HG02885 (cell line): ENCODE data around the gene VSNL1.
"Not testable (repeated sequence)": the region's sequence is repeated elsewhere in the genome, so short reads cannot be mapped to it uniquely, and the experiment has no call there.

Experiments used
- ATAC-seq: cut with Tn5 transposase; IDR thresholded peaks from one replicate; pipeline ENCODE4 v1.9.1; 2021; ENCODE audit warnings: mild to moderate bottlenecking; ENCODE audit not compliant: unreplicated experiment, poor library complexity

The VSNL1 gene

GRCh38 chr2:17540813-17541530, 476 bp downstream of the VSNL1 start:
- ATAC-seq = no peak

DNA sequence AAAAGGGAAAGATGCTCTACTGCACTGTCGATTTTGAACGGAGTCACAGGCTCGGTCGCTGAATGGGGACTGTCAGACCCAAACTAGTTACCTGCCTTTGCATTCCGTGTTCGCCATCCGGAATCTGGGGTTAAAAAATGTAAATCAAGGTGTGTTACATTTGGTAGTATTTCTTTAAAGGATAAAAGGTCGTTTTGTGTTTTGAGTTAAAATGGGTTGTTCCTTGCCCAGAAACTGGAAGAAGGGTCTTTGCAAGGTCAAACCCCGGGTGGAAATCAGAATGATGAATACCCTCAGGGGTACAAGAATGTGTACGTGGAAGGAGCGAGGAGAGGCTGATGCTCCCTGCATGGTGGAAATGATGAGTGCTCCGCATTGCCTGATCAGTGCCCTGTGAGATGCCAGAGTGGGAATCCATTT, 1.0 kb downstream of the VSNL1 start:
- ATAC-seq = no peak

DNA sequence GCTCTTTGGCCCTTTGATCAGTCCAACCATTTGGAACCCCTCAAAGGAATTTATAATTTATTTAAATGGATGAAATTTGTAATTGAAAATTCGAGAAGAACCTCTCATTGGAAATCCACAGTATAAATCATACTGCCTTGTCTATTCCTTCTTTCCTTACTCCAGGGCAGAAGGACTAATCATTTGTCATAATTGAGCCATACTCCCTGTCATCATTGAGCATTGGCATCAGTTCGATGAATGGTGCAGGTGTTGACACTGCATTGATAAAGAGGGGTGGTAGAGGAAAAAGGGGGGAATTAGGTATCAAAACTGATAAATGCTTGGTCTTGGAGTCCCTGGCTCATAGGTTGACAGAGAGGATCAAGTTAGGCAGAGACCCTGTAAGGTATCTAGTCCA, 2.0 kb downstream of the VSNL1 start:
- no peak for ATAC-seq

- no peak for ATAC-seq
Measured at GRCh38 chr2:17543131-17543660, 2.7 kb downstream of the VSNL1 start.

DNA sequence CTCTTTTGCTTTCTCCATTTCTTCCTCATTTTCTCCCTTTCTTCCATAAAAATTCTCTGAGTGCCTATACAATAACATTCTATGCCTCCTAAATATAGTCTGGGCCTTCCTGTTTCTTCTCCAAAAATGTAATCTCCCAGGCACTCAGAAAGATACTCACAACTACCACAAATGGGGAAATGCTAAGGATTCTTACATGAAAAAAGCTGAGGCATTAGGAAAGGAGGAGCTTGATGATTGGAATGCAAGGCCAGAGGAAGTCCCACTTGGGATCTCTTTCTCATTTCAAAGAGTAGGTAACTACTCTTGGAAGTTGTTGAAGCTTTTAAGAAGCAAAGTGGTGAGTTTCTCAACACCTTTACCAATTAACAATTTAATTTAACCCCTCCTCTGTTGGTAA, 3.4 kb downstream of the VSNL1 start:
- no peak for ATAC-seq

- ATAC-seq = no peak
Measured at GRCh38 chr2:17544256-17544655, 3.8 kb downstream of the VSNL1 start.

DNA sequence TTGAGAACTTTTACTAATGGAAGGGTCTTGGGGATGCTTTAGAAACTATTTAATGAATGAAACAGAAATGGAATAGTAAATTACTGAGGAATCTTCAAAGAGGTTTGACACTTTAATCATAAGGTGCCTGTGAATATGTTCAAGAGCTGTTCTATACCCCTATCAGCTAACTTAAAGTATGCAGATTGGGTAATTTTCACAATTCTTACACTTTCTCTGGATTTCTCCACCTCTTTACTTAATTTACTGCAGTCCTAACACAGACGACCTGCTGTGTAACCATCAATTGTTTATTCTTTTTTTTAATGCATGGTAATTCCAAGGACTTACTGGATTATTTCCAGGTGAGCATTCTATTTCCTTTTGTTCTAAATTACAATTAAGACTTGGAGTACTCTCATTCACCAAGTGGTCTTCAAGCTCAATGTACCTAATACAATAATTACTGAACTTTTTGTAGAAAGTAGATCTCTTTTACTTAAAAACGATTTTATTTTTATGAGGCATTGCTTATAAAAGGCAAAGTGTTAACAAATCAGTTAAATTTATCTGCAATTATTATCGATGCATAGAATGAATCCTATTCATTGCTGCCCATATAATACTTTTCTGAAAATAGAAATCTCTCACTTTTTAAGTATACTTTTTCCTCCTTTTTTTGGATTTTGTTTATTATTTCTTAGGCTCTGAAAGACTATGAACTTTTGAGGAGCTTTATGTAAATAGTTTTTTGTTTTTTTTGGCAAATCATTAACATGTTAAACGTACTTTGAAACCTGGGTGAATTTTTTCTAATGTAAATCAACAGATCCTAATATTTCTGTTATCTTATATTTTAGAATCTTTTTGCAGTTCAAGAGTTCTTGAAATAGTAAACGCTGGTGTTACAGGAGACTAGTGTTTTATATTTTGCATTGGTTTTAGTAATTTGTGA, 5.5 kb downstream of the VSNL1 start:
- ATAC-seq = no peak

- no peak for ATAC-seq
Measured at GRCh38 chr2:17547237-17547636, 6.7 kb downstream of the VSNL1 start.

DNA sequence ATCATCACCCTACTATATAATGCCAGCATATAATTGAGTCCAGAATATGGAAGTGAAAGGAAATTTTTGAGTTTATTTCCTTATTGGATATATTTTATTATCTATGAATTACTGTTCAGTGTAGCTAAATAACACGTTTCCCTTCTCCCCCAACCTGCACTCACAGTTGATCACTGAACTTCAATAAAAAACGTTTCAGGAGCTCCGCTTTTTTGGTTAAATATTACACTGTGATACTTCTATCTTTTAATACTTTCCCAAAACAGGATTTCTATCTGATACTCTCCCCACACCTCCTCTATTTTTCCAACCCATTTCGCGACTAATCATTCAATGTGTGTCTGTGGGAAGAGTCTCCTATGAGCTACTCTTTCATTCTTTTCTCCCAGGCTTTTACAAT, 7.2 kb downstream of the VSNL1 start:
- ATAC-seq = no peak

DNA sequence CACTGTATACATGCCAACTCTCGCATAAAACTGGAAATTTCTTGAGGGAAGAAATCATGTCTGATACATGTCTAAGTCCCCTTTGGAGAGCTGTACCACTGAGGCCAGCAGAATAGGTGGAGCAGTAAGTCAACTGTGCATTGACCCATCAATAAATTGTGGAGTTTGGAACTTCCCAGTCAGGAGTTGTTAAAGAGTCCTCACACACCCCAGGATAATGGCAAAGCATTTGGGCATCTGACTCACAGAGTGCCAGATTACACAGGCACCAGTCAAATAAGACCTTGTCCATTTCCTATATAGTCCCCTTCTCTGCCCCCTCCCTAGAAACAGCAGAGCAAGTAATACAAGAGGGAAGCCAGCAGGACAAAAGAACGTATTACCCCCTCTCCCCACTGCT, 10.4 kb downstream of the VSNL1 start:
- ATAC-seq = no peak

DNA sequence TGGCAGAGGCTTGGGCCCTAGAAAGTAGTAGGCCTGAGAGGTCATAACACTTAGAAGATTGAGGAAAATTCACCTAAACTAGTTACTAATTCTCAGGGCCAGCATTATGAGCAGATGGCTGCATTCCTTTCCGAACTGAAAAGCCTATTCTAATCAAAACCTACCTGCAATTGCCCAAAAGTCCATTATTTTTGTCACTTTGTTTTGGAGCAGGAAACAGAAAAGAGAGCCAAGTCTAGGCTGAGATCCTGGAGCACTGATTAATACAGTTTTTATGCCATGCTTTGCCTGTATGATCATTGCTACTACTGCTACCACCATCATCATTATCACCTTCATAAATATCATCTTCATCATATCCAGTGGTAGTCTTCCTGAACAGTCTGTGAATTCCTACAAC, 14.7 kb downstream of the VSNL1 start:
- ATAC-seq = no peak

DNA sequence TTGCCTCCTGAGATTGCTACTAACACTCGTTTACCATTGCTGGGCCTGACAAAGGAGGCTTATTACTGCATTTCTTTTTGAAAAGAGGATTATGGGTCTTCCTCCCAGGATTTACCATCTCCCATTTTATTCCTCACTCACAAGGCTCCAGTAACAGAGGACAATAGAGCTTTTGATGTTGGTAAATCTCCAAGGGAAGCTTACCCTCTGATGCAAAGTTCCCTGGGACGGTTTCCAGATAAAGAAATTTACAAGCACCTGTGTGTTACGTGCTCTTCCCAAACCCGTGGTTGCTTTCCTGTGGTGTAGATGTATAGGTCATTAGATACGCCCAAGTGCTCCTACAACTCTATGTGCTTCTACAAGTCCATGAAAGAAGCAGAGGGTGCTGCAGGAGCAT, 17.1 kb downstream of the VSNL1 start:
- ATAC-seq = no peak

GRCh38 chr2:17558053-17558452, 17.6 kb downstream of the VSNL1 start:
- ATAC-seq = no peak

DNA sequence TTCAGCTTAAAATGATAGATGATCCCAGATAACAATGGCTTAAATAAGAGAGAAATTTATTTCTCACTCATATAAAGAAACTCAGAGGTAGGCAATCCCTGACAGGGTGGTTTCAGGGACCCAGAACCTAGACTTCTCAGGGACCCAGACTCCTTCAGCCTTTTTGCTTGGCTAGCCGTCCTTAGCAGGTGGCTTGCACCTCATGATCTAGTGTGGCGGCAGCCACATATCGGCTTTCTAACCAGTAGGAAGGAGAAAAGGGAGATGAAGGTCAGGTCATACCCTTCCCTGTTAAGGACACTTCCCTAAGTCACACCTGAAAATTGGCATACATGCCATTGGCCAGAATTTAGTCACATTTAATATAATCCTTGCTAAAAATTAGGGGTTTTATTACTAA, 18.4 kb downstream of the VSNL1 start:
- ATAC-seq = no peak

- ATAC-seq = not testable (repeated sequence)
Measured at GRCh38 chr2:17565726-17566125, 25.2 kb downstream of the VSNL1 start.

DNA sequence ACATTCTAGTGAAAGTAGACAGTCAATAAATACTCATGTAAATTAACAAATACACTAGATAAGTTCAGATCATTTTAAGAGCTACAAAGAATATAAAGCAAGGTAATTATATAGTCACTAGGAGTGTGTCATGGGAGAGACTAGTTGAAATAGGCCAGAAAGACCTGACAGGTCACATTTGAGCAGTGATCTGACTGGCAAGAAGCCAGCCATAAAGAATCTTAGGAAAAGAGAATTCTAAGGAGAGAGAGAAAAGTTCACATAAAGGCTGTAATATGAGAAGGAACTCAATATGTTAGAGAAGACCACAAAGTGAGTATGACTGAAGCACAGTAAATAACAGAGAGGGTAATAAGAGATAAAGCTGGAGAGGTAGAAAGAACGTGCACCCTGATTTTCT, 31.2 kb downstream of the VSNL1 start:
- ATAC-seq = no peak

- ATAC-seq = no peak
Measured at GRCh38 chr2:17573085-17573803, 32.7 kb downstream of the VSNL1 start.

DNA sequence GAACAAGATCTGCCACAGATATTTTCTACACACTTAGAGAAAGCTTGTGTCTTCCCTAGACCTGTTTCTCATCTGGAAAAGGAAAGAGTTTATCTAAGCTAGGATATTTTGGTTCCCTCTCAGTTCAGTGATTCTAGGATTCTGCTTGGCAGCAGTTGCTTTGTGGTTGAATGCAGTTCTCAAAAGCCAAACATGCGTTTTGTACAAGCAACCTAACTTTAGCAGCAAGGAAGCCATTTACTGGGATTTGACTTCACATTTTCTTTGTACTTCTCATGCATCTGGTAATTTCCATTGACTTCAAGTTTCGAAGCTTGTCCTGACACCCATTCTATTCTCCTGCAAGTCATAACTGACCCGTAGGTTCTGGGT, 33.3 kb downstream of the VSNL1 start:
- no peak for ATAC-seq

DNA sequence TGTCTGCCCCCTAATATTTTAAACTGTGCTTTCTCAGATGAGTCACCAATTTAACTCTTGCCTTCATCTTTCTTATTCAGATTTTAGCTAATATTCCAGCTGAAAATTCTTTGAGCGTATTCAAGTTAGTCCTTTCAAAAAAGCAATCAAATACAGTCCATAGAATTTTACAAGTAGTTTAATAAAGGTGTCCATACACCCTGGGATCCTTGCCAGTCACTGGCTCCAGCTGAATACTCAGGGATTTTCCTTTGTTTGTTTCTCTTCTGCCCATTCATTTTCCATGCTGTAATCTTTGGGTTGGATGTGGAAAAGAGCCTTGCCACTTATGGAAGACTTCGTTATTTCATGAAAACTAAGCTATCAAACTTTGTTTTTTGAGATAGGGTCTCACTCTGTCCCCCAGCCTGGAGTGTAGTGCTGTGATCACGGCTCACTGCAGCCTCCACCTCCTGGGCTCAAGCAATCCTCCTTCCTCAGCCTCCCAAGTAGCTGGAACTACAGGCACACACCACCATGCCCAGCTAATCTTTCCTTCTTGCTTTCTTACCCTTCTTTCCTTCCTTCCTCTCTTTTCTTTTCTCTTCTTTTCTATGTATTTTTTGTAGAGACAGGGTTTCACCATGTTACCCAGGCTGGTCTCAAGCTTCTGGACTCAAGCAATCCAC, 34.0 kb downstream of the VSNL1 start:
- ATAC-seq = no peak

GRCh38 chr2:17576802-17577201, 36.3 kb downstream of the VSNL1 start:
- ATAC-seq = no peak
